Suprapubic skin (tissue), 3 donors: ENCODE measurements around the gene SSR3.

ENCODE experiments used
- CTCF ChIP-seq, 2 donors: fragments of 200-600 bp in 1 of 2; fragments of 450-650 bp in 1 of 2; sonication (generic) in 1 of 2; IDR thresholded peaks; one replicate each; pipeline ENCODE4 v1.5.1; 2016 to 2019; ENCODE audit warnings: antibody characterized with exemption in 2 of 2, mild to moderate bottlenecking in 1 of 2, moderate library complexity in 1 of 2
- POLR2A ChIP-seq, 2 donors: fragments of 450-650 bp; IDR thresholded peaks; one replicate each; pipeline ENCODE4 v1.6.1; 2017; ENCODE audit warnings: antibody characterized with exemption in 2 of 2, mild to moderate bottlenecking in 2 of 2, moderate library complexity in 2 of 2

DNA sequence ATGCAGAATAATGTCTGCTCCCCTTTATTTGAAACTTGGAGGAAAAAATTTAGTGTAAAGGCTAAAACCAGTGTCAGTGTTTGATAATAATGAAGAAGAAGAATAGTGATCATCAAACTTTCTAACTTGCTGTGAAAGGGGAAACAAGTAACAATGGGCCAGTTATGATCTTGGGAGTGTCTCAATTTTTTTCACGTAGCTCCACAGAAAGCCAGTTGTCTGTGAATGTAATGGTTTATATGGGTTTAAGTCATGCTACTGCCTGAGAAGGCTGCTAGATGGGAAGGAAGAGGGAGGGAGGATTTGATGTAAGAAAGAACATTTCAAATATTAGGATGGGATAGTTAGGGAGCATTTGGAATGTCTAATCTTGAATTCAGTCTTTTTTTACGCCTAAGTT, 21.1 kb upstream of the SSR3 start:
- TF ChIP-seq CTCF (IDR thresholded peaks at IDR 0.05) (no peak), POLR2A (IDR thresholded peaks at IDR 0.05) (no peak)
